Measurements from ENCODE around the gene LMO7.

LMO7 gene

DNA sequence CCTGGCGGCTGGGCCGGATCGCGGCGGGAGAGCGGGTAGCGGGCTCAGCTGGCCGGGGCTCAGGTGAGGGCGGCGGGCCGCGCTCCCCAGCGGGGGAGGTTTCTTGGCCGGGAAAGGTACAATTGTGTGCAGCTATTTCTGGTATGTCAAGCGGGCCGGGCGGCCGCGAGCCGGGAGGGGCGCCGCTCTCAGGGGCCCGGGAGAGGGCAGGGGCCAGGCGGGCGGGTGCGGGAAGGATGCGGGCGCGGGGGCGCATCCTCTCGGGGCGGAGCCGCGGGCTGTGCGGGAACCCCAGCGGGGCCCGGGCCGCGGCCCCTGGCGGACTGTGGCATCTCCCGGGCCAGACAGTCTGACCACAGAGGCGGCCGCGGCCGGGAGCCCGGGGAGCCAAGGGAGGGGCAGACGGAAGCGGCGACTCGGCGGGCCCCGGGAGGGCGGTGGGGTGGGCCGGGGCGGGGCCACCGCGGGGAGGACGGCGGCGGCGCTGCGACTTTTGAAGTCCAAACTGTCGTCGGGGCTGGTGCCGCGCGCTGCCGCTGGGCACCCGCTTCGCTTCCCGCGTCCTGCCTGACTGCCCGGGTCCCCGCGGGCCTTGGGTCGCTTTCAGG lies at the start of gene LMO7:
Gene LMO7 (plus strand): TSS at position 503 of the 608 bp plus-strand sequence. CDS start 328 bp downstream, outside the sequence.
- DNase-seq (ENCODE audit: low read depth in 2 of 2): peak; percentile 17 to 30

DNA sequence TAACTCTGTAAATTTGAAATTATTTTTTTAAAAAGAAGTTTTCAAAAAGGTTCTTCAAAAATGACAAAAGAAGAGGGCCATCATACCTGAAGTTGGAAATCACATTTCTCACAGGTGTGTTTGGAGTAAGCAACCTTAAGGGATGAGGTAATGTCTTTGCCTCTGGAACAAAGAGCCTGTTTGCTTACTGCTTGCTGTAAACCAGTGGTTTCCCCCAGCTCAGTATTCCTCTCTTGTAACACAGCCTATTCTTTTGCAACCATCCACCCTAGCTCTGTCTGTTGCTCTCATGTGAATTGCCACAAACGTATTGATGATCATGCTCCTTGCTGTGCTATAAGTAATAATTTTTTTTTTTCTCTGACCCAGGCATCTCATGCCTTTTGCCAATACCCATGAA lies 48.5 kb upstream of the LMO7 start:
- no peak for DNase-seq (ENCODE audit: low read depth in 2 of 2)

DNA sequence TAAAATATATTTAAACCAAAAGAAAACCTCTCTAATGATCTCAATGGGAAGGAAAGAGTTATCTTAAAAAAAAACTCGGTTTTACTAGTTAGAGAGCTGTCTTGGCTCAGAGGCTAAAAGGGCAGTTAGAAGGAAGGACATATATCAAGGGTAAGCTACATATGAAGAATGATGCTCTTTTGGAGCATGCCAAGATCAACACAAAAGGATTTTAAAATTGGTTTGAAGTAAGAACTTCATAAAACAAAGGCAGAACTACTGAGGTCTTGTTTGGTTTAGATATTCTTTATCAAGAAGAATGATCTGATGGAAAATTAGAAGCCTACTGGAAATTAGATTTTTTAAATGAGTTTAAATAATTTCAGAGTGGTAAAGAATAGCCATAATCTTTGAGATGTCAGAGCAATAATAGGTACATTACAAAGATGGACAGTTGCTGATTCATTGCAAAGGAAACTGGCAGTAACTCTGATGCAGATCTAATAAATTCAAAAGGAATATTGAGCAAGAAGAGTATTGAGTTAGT lies 39.4 kb upstream of the LMO7 start:
- no peak for DNase-seq (ENCODE audit: low read depth in 2 of 2)

DNA sequence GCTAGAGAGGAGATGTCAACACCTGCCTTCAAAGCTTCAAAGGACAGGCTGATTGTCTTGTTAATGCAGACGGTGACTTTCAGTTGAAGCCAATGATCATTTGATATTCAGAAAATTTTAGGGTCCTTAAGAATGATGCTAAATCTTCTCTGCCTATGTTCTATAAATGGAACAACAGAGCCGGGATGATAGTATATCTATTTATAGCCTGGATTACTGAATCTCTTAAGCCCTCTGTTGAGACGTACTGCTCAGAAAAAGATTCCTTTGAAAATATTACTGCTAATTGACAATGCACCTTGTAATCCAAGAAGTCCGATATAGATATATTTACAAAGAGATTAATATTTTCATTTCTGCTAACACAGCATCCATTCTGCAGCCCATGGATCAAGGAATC lies 35.8 kb upstream of the LMO7 start:
- no peak for DNase-seq (ENCODE audit: low read depth in 2 of 2)

DNA sequence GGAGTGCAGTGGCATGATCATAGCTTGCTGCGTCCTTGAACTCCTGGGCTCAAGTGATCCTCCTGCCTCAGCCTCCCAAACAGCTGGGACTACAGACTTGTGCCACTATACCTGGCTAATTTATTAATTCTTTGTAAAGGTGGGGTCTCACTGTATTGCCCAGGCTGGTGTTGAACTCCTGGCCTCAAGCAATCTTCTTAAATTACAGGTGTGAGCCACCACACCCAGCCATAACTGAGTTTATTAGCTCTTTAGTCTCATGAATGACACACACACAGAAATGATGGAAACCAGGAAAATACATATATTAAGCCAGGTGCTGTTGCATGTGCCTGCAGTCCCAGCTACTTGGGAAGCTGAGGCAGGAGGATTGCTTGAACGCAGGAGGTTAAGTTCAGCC lies 33.1 kb upstream of the LMO7 start:
- no peak for DNase-seq (ENCODE audit: low read depth in 2 of 2)

DNA sequence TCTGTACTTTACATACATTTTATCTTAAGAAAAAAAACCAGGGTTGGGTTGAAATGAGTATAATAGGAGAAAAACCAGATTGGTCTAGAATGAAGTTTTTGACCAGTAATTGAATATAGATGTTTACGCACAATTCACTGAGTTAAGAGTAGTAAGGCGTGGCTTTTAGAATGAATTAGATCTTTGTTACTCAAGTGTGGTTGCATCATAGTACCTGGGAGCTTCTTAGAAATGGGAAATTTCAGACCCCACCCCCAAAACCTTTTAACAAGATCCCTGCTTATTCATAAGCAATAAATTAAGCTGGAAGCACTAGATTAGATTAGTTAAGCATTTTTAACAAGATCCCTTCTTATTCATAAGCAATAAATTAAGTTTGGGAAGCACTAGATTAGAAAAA lies 28.7 kb upstream of the LMO7 start:
- no peak for DNase-seq (ENCODE audit: low read depth in 2 of 2)

DNA sequence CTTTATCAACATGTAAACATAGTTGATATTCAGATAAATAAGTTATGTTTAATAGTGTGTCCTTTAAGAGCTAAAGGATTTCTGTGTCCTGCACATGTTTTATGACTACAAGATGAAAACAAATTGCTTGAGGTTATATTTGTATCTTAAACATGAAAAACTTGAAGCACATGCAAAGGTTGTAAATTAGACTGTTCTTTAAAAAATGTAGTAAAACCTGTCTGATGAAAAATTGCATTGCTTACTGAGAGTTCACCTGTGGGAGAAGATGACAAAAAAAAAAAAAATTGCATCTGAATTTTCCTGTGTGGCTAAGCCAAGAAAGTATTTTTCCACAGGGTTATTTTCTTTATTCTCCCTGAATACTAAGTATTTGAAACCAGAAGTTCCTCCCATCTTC lies 25.7 kb upstream of the LMO7 start:
- DNase-seq (ENCODE audit: low read depth in 2 of 2): no peak

DNA sequence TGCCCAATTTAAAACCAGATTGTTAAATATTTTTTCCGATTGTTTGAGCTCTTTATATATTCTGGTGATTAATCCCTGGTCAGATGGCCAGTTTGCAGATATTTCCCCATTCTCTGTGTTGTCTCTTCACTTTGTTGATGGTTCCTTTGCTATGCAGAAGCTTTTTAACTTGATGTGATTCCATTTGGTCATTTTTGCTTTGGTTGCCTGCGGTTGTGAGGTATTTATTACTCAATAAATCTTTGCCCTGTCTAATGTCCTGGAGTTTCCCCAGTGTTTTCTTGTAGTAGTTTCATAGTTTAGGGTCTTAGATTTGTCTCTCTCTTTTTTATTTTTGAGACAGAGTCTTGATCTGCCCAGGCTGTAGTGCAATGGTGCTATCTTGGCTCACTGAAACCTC lies 23.8 kb upstream of the LMO7 start:
- DNase-seq (ENCODE audit: low read depth in 2 of 2): no peak

DNA sequence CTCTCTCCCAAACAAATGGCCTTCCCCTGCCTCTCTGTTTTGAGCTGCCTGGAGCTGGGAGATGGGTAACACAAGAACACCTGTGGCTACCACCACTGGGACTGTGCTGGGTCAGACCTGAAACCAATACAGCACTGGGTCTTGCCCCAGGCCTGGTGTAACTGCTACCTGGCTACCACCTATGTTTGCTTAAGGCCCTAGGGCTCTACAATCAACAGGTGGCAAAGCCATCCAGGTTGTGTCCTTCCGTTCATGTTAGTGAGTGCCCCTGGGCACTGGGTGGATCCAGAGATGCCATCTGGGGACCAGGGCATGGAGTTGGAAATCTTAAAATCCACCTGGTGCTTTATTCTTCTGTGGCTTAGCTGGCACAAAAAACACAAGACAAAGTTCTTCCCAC lies 18.9 kb upstream of the LMO7 start:
- DNase-seq (ENCODE audit: low read depth in 2 of 2): no peak

DNA sequence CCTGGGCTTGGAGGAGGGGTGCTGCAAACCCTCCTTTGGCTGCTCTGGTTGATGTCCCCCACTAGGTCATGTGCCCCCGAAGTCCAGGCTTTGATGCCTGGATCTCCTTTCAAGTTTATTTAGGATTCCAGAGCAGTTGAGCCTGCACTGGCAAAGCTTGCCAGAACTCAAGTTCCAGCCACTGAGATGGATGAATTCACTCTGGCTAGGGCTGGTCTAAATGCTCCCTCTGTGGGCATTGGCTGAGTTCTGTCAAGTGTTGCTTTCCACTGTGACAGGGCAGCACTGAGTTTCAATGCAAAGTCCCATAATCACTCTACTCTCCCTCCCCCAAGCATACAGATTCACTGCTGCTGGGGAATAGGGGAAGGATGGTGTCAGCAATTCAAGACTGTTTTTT lies 17.8 kb upstream of the LMO7 start:
- DNase-seq (ENCODE audit: low read depth in 2 of 2): no peak

DNA sequence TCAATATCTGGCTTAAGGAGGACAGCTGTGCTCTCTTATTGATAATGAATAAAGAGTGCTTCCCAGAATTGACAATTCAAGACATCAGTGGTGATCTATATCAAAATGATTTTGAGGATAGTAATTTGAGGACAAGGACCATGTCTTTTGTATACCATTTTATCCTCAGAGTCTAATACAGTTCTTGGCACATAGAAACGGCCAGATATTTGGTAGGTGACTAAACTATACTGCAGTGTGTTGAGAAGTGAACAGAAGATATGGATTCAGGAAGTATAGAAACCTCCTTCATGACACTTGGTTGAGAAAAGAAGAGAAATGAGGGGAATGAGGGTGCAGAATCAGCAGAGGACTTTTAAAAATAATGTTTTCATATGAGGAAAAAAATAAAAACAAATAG lies 16.1 kb upstream of the LMO7 start:
- no peak for DNase-seq (ENCODE audit: low read depth in 2 of 2)

DNA sequence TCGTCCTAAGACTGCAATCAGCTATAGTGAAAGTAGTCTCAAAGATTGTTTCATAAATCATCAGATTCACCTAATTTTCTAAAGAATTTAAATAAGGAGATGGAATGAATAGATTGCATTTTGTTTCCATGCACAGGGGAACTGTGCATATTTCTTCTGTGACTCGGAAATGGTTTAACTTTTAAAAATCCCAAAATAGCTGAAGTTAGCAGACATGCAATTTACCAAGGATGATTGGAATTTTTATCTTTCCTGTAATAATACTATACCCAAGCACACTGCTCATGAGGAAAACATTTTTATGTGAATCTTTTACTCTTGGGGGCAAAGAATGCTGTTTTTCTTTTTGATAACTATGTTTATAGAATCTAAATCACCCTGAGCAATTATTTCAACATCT lies 15.0 kb upstream of the LMO7 start:
- DNase-seq (ENCODE audit: low read depth in 2 of 2): no peak

DNA sequence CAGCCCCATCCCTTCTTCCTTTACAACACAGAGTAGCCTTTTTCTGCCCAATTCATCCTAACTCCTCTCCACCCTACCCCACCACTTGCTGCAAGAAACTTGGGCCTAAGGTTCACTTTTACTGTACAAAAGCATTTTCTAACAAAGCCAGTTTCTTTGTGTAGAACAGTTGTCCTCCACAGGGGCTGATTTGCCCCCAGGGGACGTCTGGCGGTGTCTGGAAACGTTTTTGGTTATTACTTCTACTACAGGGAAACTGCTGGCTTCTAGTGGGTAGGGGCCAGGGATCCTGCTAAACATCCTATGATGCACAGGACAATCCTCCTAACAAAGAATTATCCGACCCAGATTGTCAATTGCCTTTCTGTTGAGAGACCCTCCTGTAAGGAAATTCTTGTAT lies 7.3 kb upstream of the LMO7 start:
- DNase-seq (ENCODE audit: low read depth in 2 of 2): no peak

DNA sequence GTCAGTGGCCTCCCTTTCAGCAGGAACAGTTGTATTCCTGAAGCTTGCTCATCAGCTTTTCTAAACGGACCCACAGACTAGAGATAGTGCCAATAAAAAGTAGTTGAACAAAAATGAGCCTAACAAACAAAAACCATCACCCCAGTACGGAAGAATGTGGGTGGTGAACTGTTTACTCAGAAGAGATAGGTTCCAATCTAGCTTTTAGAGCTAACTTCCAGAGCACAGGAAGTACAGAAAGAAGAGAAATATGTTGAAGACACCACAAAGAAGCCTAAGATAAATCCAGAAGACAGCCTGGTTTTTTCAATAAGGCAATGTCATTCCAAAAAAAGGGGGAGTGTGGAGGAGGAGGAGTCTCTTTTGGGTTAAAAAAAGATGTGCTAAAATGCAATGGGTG lies 2.8 kb upstream of the LMO7 start:
- DNase-seq (ENCODE audit: low read depth in 2 of 2): no peak

DNA sequence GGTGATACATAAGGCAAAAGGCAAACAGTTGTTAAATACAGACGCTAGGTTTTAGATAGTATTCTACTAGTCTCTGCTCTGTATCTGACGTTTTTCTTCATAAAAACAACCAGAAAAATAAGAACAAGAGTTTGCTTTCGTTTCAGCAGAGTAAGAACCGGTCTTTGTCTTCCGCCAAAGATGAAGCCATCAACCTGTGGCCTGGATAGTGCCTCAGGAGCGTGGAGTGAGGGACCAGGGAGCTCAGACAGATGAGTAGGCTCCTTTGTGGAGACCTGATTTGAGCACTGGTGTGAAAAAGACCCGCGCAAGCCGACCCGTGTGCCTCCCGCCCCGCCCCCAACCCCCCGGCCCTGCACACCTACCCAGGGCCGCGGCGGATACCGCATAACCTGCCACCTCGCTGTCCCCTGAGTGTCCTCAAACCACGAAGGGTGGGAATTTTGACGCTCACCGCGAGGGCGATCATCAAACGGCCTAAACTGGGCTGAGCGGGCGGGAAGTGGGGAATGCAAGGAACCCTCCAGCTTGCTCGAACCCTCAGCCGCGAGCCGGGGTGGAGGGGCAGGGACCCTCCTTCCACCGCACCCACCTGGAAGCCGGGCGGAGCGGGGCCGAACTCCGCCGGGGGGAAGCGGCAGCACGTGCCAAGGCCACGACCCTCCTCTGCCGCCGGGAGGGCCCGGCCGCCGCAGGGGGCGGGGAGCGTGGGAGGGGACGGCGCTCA lies 866 bp upstream of the LMO7 start:
- no peak for DNase-seq (ENCODE audit: low read depth in 2 of 2)

DNA sequence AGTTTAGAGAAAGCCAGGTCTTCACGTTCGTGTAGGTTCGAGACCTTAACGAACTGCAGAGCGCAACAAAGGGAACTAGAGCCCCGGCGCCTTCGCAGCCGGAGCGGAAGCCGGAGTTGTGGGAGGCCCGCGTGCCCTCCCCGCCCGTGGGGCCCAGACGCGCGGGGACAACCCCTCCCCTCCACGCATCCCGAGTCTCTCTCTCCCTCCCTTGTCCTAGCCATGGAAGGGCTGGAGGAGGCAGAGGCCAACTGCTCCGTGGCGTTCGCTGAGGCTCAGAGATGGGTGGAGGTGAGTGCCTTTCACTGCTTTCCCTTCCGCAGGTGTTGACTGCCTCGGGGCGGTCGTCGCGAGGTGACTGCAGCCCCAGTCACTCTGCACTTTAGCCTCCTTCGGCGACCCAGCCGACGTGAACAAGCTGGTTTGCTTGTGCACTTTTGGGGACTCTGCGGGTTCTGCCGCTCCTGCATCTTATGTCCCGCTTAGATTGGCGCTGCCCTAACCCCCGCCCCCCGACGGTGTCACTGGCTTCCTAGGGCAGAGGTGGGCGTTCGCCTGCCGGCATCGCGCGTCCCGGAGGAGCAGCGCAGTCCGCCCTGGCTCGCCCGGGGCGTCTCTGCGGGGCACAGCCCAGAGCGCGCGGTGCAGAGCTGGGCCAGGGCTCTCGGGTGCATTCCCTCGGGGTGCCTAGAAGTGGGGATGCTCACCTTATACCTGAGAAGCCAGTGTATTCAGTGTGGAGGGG lies 478 bp downstream of the LMO7 start:
- no peak for DNase-seq (ENCODE audit: low read depth in 2 of 2)

DNA sequence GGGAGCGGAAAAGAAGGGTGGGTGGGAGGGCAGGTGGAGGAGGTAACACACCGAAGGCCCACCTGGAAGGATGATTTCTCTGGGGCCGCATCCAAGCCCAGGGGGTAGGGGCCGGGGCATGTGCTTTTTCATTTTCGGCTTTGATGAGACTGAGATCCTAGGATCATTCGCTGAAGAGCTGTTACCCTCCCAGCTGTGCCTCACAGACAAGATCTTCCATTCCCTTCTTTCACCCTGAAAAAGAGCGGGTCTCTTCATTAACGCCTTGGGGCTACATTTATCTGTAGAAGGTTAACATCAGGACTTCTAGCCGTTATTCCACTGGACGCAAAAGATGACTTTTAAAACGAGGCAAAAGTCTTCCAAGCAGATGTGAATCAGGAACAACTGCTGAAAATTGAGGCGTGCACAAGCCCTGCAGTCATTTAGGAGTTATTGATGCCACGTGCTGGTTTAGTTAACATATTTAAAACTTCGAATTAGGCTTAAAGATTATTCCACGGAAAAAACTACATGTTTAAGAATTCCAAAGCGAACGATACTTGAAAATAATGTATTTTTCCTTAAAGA lies 1.1 kb downstream of the LMO7 start:
- no peak for DNase-seq (ENCODE audit: low read depth in 2 of 2)

DNA sequence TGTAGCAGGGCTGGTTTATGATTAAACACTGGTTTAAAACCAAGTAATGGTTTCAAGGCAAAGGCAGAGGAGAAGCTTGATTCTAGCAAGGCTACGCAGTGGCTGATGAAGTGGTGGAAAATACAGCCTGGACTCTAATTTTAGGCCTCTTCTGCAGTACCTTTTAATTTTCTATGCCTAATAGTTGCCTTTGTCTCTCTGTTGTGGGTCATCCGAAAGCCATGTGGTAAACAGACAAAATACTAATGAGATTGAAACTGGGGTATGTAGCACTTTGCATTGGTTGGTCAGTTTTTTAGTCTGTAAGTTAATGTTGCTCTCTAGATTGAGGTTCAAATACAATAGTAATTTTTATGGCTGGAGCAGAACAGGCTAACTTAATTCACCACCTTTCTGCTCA lies 3.3 kb downstream of the LMO7 start:
- DNase-seq (ENCODE audit: low read depth in 2 of 2): no peak

DNA sequence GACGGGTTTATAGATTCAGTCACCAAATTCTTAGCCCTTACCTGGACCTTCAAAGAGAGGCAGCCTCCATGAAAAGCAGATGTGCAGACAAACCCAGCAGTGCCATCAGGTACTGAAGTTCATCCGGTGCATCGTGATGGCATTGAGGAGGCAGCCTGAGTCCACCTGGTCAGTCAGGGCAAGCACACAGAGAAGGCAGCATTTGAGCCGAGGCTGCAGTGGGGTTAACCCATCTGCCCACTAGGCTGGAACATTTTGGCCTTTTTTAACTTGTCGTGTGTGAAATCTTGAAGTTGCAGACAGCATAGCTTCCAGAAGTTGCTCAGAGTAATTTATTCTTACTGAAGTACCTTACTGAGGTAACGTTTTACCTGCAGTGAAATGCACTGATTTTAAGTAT lies 4.9 kb downstream of the LMO7 start:
- no peak for DNase-seq (ENCODE audit: low read depth in 2 of 2)

DNA sequence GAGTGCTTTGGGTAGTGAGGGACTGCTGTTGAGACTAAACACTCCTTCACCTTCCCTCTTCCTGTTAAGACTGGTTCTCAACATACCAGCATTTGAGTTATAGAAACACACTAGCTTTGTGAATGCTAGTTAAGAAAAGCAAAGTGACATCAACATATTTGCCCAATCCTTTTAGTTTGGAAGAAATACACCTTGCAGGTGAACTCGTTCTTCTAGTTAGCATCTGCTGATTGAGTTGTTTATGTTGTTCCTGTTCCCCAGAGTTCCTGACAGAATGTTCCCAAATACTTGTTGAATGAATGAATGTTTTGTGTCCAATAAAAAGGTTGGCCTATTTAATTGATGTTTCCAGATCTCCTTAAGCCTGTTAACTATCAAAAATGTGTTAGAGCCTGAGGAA lies 7.1 kb downstream of the LMO7 start:
- DNase-seq (ENCODE audit: low read depth in 2 of 2): no peak

DNA sequence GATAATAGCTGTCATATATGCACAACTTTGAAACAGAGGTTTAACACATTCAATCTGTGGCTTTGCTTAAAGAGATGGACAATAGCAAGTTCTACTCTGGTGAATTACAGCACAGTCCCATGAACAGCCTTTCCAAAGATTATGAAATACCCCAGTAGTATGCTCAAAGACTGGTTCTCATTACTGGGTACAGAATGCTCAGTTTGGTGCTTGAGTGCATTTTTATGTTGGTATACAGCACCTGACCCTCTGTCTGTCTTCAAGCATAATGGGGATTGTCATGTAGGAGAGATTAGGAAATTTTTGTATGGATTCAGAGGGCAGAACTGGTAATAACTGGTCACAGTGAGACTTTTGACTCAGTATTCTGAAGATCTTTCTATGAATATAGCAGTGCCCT lies 7.6 kb downstream of the LMO7 start:
- DNase-seq (ENCODE audit: low read depth in 2 of 2): no peak

DNA sequence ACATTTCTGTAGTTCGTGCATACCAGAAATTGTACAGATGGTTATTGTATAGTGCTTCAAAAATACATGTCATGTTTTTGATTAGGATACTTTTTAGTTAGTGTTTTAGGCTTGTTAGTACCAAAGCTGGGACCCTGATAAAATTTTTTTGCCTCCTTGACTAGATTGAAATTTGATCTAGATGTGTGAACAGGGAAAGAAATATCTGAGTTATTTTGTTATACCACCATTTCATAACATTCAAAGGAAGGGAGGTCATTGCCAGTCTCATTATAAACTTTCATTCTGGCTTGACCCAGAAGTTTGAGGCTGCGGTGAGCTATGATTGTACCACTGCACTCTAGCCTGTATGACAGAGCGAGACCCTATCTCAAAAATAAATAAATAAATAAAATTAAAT lies 9.0 kb downstream of the LMO7 start:
- DNase-seq (ENCODE audit: low read depth in 2 of 2): no peak

Data from stimulated activated CD8-positive, alpha-beta memory T cell treated with anti-CD3 and anti-CD28 coated beads, Interleukin-2, amount 100 ng/mL, for 1 hour (primary cell).